ENCODE data around the gene KCNH1. TPM values are rescaled to one million over a fixed set of nuclear protein-coding genes. Genes with fewer than 3 reads are reported as not detected.

KCNH1 gene
- total and polyA plus RNA-seq, 9 of the 15 experiments (the other 6 are each of a cell fraction or from before 2014, with no cell fraction given) = not detected

DNA sequence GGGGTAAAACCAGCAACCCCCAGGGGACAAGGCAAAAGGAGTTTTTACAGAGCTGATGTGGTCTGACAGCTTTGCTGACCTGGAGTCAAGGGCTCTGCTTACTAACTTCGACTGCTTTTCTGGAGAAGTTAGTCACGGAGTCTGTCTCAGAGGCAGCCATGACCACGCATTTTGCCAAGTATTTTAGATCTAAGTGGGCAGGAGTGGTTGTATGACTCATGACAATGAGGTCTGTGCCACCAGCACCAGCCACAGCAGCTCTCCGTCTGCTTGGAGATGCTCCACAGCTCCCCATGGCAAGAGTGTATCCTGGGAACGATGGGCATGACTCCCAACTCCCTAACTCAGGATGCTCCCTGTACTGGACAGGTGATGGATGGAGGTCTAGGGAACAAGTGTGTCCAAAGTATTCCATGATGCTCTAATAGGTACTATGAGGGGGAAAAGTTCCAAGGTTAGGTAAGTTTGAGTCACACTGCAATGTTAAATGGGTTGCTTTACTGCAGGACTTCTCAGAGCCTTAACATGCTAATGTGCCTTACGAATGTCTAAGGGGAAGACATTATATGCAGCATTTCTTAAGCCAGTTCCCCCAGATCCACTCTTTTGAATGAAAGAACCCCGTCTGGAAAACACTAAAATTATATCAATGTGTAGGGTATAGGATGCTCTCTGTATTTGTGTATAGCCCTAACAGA, 446.2 kb downstream of the KCNH1 start:
- H2AFZ ChIP-seq (ENCODE audit: low read depth, low read length) = no peak overlapping the region
- no peak overlapping the region for H3K9ac ChIP-seq (ENCODE audit: insufficient read depth in 1 of 2, low read depth in 2 of 2, low read length in 2 of 2)
- ATAC-seq = no peak
- no peaks in the 10 kb centered on the region for H3K79me2 ChIP-seq (ENCODE audit: control insufficient read depth, insufficient read depth, low read length)
- no peak overlapping the region for H3K4me2 ChIP-seq (ENCODE audit: insufficient read depth, low read length)
- no peaks in the 10 kb centered on the region for H3K9me1 ChIP-seq (ENCODE audit: control insufficient read depth, insufficient read depth, low read length)
- intact Hi-C loops (cut with micrococcal nuclease) = no loop called here
- no peak for FAIRE-seq
- no peak for DNase-seq (ENCODE audit: extremely low read depth in 1 of 4, low spot score in 3 of 4)
- 3% methylated on average over 7 of the region's 7 CpGs for WGBS (ENCODE audit: insufficient coverage, low coverage, missing lambda C conversion rate)
- H3K4me1 ChIP-seq (replicated peaks in 1 of 2; ENCODE audit: control insufficient read depth in 2 of 2, insufficient read depth in 2 of 2, low read length in 2 of 2) = 0 out of 5 replicates have a peak, but pooled peaks cover 0 to 2% of the 10 kb centered on the region in 2 experiments
- H3K9me3 ChIP-seq (replicated peaks; ENCODE audit: control insufficient read depth, insufficient read depth, low read depth, low read length) = no peaks in the 10 kb centered on the region
- H4K20me1 ChIP-seq (replicated peaks; ENCODE audit: control insufficient read depth, insufficient read depth, low read length) = no peaks in the 10 kb centered on the region; the same call in 1 of the 2 replicates
- H3K27me3 ChIP-seq (ENCODE audit: control insufficient read depth in 2 of 2, insufficient read depth in 2 of 2, low read length in 2 of 2) = peaks cover 0 to 9% of the 10 kb centered on the region in 2 experiments; a peak in 1 of 5 replicates
- no peak overlapping the region for H3K27ac ChIP-seq (ENCODE audit: extremely low read depth, low read depth, low read length)
- ChIA-PET POLR2A (interaction anchor here (0.6 kb wide), 1 partner anchor 9 kb away, joined by 3 read pairs; no protein-coding TSS in a partner anchor), CTCF (ENCODE audit: low intra/inter-chr PET ratio) (no interaction called here)
- in situ Hi-C loops (cut with MboI) = no loop called here
- no peak overlapping the region for H3K4me3 ChIP-seq
- TF ChIP-seq ZKSCAN3 (CRISPR knock-in tag; IDR thresholded peaks at IDR 0.05) (no peak), ZKSCAN1 (IDR thresholded peaks at IDR 0.05; ENCODE audit: low read depth, low read length) (no peak), ZNF239 (CRISPR knock-in tag; IDR thresholded peaks at IDR 0.05) (peak; percentile 92)
- no peaks in the 10 kb centered on the region for H3K36me3 ChIP-seq (ENCODE audit: control insufficient read depth, insufficient read depth, low read length)
- no TSS peak for BruUV-seq (replicated peaks)

DNA sequence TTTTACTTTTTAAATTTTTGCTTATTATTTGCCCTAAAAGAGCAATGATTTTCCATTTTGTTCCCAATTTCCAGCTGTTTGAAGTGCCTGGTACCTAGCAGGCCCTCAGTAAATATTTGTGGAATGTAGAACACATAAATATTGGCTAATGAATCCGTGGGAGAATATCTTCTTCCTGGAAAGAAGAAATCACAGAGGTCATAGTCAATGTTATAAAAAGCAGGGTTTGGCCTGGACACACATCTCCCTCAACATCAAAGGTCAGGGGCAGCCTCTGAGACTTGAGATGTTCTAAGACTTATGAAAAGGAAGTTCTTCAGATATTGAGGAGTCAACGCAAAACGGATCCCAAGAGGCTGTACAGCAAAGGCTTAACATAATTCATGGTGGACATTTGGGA, 447.1 kb downstream of the KCNH1 start:
- DNase-seq (ENCODE audit: extremely low read depth in 1 of 4, low spot score in 3 of 4) (no peak), ATAC-seq (no peak), FAIRE-seq (no peak)
- H3K9me1 ChIP-seq (ENCODE audit: control insufficient read depth, insufficient read depth, low read length) = no peaks in the 10 kb centered on the region
- intact Hi-C loops (cut with micrococcal nuclease) = no loop called here
- POLR2A ChIA-PET = interaction anchor here (0.6 to 0.7 kb wide), 2 partner anchors 8 to 9 kb away, joined by 3 read pairs; no protein-coding TSS in a partner anchor
- H3K4me1 ChIP-seq (replicated peaks in 1 of 2; ENCODE audit: control insufficient read depth in 2 of 2, insufficient read depth in 2 of 2, low read length in 2 of 2) = 0 out of 5 replicates have a peak, but pooled peaks cover 0 to 2% of the 10 kb centered on the region in 2 experiments
- no peak overlapping the region for H2AFZ ChIP-seq (ENCODE audit: low read depth, low read length)
- H3K27ac ChIP-seq (ENCODE audit: extremely low read depth, low read depth, low read length) = no peak overlapping the region
- H3K9me3 ChIP-seq (replicated peaks; ENCODE audit: control insufficient read depth, insufficient read depth, low read depth, low read length) = no peaks in the 10 kb centered on the region
- no peaks in the 10 kb centered on the region for H3K36me3 ChIP-seq (ENCODE audit: control insufficient read depth, insufficient read depth, low read length)
- BruUV-seq (replicated peaks) = no TSS peak
- H3K4me2 ChIP-seq (ENCODE audit: insufficient read depth, low read length) = no peak overlapping the region
- no peaks in the 10 kb centered on the region; the same call in 1 of the 2 replicates for H4K20me1 ChIP-seq (replicated peaks; ENCODE audit: control insufficient read depth, insufficient read depth, low read length)
- no peak overlapping the region for H3K9ac ChIP-seq (ENCODE audit: insufficient read depth in 1 of 2, low read depth in 2 of 2, low read length in 2 of 2)
- CTCF ChIA-PET (ENCODE audit: low intra/inter-chr PET ratio) = no interaction called here
- no peak overlapping the region for H3K4me3 ChIP-seq
- in situ Hi-C loops (cut with MboI) = no loop called here
- peaks cover 0 to 17% of the 10 kb centered on the region in 2 experiments; a peak in 1 of 5 replicates for H3K27me3 ChIP-seq (ENCODE audit: control insufficient read depth in 2 of 2, insufficient read depth in 2 of 2, low read length in 2 of 2)
- TF ChIP-seq SP2 (IDR thresholded peaks at IDR 0.05; ENCODE audit: extremely low read depth, low read depth, low read length, poor library complexity, severe bottlenecking) = no peak
- TF ChIP-seq ZNF165 (CRISPR knock-in tag; IDR thresholded peaks at IDR 0.05; ENCODE audit: borderline replicate concordance) = no peak
- no peak for TF ChIP-seq FOS (IDR thresholded peaks at IDR 0.05; ENCODE audit: extremely low read depth, insufficient read length)
- no peak for TF ChIP-seq HBP1 (CRISPR knock-in tag; IDR thresholded peaks at IDR 0.05)
- no peak for TF ChIP-seq ZNF707 (CRISPR knock-in tag; conservative IDR thresholded peaks at IDR 0.05)
- TF ChIP-seq ZKSCAN1 (IDR thresholded peaks at IDR 0.05; ENCODE audit: low read depth, low read length) = no peak
- no peak for TF ChIP-seq ZFP30 (CRISPR knock-in tag; IDR thresholded peaks at IDR 0.05; ENCODE audit: borderline replicate concordance)
- TF ChIP-seq SMAD1 (IDR thresholded peaks at IDR 0.05; ENCODE audit: low read depth, low read length, partially characterized antibody) = no peak
- TF ChIP-seq KHSRP (IDR thresholded peaks at IDR 0.05) = no peak
- TF ChIP-seq PKNOX1 (IDR thresholded peaks at IDR 0.05) = no peak
- no peak for TF ChIP-seq PHB2 (IDR thresholded peaks at IDR 0.05; ENCODE audit: low read depth)
- no peak for TF ChIP-seq ARID2 (IDR thresholded peaks at IDR 0.05)
- WGBS (ENCODE audit: insufficient coverage, low coverage, missing lambda C conversion rate) = 0% methylated on average over 3 of the region's 3 CpGs
- no peaks in the 10 kb centered on the region for H3K79me2 ChIP-seq (ENCODE audit: control insufficient read depth, insufficient read depth, low read length)
